ENCODE data around the gene C16orf89.
"Not testable (repeated sequence)": the region's sequence is repeated elsewhere in the genome, so short reads cannot be mapped to it uniquely, and the experiment has no call there.

- not testable (repeated sequence) for TF ChIP-seq CTCF (IDR thresholded peaks at IDR 0.05; ENCODE audit: borderline replicate concordance, extremely low read depth, low read length, poor library complexity, severe bottlenecking); EZH2 (IDR thresholded peaks at IDR 0.05; ENCODE audit: borderline replicate concordance, low read depth, low read length, severe bottlenecking)
Measured at GRCh38 chr16:5089911-5090555, 24.3 kb upstream of the C16orf89 start.
